Measurements from ENCODE around the gene CHRND. TPM values are rescaled to one million over a fixed set of nuclear protein-coding genes. Genes with fewer than 3 reads are reported as not detected.

Gene CHRND
- total and polyA plus RNA-seq, 3 donors from 2014 or later = 0.16 to 0.63 (median 0.56) TPM

- 10 to 16% methylated on average over 15 to 28 of the region's 46 CpGs for WGBS, 2 donors
- no peak overlapping the region for H3K27ac ChIP-seq
- H3K9me3 ChIP-seq = no peaks in the 10 kb centered on the region
- intact Hi-C loops (cut with DNase I; ENCODE audit: low total_unique reads) = no loop called here
- no peak for DNase-seq
- H3K4me3 ChIP-seq = peak overlapping the region; percentile 12 to 32
- no peaks in the 10 kb centered on the region for H3K36me3 ChIP-seq (ENCODE audit: low read depth, missing control alignments)
- peaks cover 8% of the 10 kb centered on the region for H3K4me1 ChIP-seq
- TF ChIP-seq POLR2A (IDR thresholded peaks at IDR 0.05) (no peak), CTCF (IDR thresholded peaks at IDR 0.05) (no peak)
- no peaks in the 10 kb centered on the region for H3K27me3 ChIP-seq
These were observed 3.1 kb upstream of the CHRND start for GRCh38 chr2:232522623-232523401.

- H3K27ac ChIP-seq = no peak overlapping the region
- intact Hi-C loops (cut with DNase I; ENCODE audit: low total_unique reads) = no loop called here
- WGBS, 2 donors = 6 to 13% methylated on average over 12 to 15 of the region's 16 CpGs
- H3K27me3 ChIP-seq = no peaks in the 10 kb centered on the region
- DNase-seq = no peak
- H3K9me3 ChIP-seq = no peaks in the 10 kb centered on the region
- peak overlapping the region in 1 of 2 donors; percentile 32 for H3K4me3 ChIP-seq
- H3K36me3 ChIP-seq (ENCODE audit: low read depth, missing control alignments) = no peaks in the 10 kb centered on the region
- TF ChIP-seq CTCF (IDR thresholded peaks at IDR 0.05) (no peak), POLR2A (IDR thresholded peaks at IDR 0.05) (no peak)
- H3K4me1 ChIP-seq = peaks cover 8% of the 10 kb centered on the region
These were observed 2.6 kb upstream of the CHRND start for GRCh38 chr2:232523402-232523681.

- Histone ChIP-seq H3K4me3 (peak overlapping the region; percentile 21 to 32), H3K4me1 (peaks cover 8% of the 10 kb centered on the region), H3K27ac (no peak overlapping the region), H3K9me3 (no peaks in the 10 kb centered on the region), H3K27me3 (no peaks in the 10 kb centered on the region), H3K36me3 (ENCODE audit: low read depth, missing control alignments) (no peaks in the 10 kb centered on the region)
- 0 to 1% methylated on average over 2 to 74 of the region's 75 CpGs for WGBS, 2 donors
- DNase-seq = peak; percentile 43
- intact Hi-C loops (cut with DNase I; ENCODE audit: low total_unique reads) = no loop called here
- TF ChIP-seq CTCF (IDR thresholded peaks at IDR 0.05) = peak in 1 of 3 experiments; percentile 5
- TF ChIP-seq POLR2A (IDR thresholded peaks at IDR 0.05) = no peak
These were observed 2.0 kb upstream of the CHRND start for GRCh38 chr2:232523682-232524597.

GRCh38 chr2:232524771-232525170 is 1.2 kb upstream of the CHRND start:
- TF ChIP-seq POLR2A (IDR thresholded peaks at IDR 0.05) (no peak), CTCF (IDR thresholded peaks at IDR 0.05) (no peak)
- peaks cover 8% of the 10 kb centered on the region for H3K4me1 ChIP-seq
- H3K27me3 ChIP-seq = no peaks in the 10 kb centered on the region
- intact Hi-C loops (cut with DNase I; ENCODE audit: low total_unique reads) = no loop called here
- 61 to 63% methylated on average over 6 of the region's 6 CpGs for WGBS, 2 donors
- no peaks in the 10 kb centered on the region for H3K36me3 ChIP-seq (ENCODE audit: low read depth, missing control alignments)
- no peak overlapping the region for H3K27ac ChIP-seq
- no peak for DNase-seq
- H3K9me3 ChIP-seq = no peaks in the 10 kb centered on the region
- no peak overlapping the region for H3K4me3 ChIP-seq

Measured in testis (tissue), 3 donors.